HUDEP-2 (cell line): ENCODE data around the gene NME7.

Experiments used
- DNase-seq, 76 experiments: peaks; one replicate each; lab custom pipeline; 2025; ENCODE audit not compliant: unreplicated experiment in 76 of 76; lab: John Stamatoyannopoulos, UW

NME7 gene

DNA sequence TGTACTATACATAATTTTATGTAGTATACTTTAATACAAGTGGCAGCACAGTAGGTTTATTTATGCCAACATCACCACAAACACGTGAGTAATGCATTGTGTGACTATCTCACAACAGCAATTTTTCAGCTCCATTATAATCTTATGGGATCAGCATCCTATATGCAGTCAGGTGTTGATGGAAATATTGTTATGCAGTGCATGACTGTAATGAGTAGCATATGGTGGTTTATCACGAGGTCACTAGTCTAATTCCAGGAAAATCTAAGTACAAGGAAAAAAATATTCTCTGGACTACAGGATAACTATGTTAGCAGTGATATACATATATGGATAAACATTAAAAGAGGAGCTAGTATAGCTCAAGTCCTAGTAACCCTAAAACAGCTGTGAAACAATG is 192.1 kb downstream of the NME7 start:
- DNase-seq, result no peak

DNA sequence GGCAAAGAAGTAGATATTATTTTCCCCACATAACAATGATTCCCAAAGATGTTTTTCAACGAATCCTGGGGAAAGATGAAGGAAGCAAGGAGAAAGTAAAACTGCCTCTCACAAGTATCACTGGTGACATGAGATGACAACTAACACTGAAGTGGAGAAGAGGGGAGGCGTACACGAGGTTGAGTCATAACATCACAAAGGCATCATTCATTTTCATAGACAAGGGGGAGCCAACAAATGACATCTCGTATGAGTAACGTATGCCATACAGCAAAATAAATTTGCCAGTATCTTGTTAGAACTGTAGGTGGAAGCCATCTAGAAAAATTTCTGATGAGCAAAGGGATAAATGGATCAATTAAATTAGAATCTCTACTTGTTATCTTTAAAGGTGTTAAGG is 204.5 kb downstream of the NME7 start:
- no peak for DNase-seq

DNA sequence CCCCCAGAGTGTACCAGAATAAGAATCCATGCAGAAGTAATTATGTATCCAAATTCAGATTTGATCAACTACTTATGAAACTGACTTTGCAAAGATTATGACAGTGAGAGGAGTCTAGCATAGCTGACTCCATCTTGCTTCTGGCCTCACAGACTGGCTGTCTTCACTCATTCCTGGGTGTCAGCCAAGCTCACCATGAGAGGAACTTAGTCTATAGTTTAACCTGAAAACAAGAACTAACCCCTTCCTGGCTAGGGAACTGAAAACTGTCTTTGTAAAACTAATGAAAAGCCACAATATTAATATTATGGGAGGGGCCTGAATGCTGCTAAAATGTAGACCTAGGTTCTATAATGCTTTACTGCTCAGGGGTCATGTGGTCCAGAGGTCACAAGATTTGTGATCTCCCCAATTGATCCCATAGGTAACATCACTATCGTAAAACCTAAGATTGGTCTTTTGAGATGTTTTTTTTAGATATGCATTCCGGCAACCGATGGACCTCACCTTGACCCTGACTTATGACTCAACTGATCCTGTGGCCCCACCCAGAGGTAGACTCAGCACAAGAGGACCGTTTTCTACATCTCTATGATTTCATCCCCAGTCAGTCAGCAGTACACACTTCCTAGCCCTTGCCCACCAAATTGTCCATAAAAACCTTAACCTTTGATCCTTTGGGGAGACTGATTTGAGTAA is 206.0 kb downstream of the NME7 start:
- DNase-seq, result no peak

DNA sequence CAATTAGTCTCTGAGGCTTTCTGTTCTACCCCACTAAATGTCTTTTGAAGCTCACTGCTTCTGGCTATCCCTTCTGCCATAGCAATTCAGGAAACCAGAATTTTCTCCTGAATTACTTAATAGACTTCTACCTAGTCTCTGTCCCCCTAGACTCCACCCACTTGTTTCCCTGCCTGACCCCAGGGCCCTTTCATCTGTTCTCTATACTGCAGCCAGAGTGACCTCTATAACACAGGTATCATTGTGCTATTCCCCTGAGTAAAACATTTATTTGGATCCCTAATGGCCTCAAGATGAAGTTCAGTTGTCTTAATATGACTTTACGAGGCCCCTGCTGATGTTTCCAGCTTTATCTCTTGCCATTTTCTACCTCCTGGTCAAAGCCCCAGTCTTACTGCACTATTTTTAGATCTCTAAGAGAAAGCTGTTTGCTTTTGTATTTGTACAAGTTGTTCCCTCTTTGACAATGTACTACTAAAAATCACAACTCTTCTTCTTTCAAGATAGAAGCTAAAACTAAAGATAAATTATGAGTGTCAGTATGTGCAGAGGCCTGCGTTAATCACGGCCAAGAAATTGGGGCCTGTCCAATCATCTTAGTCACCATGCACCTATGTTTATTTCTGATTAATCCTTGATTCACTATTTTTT is 206.6 kb downstream of the NME7 start:
- DNase-seq, result no peak

DNA sequence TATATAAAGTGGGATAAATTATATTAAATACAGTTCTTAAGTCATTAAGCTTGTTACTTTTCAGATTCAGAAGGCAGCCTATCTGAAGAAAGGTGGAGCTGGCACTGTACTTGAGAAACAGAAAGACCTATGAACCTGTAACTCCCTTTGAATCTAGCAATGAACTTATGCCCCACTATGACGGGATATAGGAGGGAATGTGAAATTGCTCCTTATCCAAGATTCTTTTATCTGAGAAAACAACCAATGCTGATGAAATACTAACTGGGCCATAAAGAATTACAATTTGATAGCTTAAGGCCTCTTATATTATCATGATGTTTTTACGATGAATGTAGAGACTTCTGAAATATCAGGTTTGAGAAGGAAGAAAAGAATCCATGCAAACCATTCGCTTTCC is 211.0 kb downstream of the NME7 start:
- DNase-seq, result no peak

DNA sequence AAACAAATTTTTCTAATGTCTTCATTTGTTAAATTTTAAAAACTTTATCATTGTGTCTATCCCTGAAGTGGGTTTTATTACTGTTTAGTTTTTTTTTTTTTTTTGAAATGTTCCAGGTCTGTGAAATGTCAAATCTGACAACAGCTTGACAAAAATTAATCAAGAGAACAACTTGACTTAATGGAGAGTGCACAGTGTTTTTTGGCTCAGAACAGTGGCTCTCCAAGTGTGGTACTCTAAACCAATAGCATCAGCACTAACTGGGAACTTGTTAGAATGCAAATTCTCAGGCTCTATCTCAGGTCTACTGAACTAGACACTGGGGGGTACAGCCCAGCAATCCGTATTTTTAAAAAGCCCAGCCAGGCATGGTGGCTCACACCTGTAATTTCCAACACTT is 211.9 kb downstream of the NME7 start:
- no peak for DNase-seq

DNA sequence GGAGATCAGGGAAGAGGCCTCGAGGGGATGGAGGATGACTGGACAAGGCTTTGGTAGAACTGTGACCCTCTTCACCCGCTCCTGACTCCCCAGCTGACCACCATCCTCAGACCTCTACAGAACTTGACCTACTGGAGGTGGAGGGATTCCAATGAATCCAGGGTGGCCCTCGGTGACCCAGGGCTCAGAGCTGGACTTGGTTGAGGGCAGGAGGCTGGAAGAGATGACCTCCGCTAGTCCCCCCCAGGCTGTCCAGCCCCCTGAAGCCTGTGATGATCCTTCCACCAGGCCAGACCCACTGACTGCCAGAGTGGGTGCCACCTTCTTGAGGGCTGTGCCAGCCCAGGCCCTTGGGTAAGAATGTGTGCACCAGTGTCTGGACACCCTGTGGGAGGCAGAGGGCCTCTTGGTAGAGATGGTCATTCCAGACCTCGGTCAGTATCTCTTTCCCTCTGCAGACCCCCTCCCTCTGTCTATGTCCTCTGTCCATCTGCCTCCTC is 216.2 kb downstream of the NME7 start:
- DNase-seq, result no peak

DNA sequence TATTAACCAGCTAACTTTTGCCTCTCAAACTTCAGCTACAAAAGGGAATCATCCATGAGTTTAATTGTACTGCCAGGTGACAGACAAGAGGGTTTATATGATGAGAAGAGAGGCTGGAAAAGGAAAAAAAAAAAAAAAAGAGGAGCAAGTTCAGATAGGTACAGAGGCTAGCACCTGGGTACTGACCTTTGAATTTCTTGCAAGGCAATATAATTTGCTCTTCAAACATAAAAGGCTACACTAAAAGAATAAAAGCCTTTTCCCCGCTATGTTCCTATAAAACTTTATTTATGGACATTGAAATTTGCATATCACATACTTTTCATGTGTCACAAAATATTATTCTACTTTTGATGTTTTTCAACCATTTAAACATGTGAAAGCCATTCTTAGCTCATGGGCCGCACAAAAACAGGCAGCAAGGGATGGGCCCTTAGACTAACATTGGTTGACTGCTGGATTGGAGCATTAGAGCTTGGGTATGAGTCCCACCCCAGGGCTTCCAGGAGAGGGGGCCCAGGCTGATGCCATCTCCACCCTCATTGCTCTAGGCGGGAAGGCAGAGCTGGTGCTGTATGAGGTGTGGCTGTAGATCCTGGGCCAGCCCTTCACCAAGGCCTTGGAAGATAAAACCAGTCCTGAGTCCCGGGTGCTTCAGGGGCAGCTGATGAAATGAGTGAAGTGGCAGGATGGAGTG is 216.8 kb downstream of the NME7 start:
- DNase-seq, result no peak

DNA sequence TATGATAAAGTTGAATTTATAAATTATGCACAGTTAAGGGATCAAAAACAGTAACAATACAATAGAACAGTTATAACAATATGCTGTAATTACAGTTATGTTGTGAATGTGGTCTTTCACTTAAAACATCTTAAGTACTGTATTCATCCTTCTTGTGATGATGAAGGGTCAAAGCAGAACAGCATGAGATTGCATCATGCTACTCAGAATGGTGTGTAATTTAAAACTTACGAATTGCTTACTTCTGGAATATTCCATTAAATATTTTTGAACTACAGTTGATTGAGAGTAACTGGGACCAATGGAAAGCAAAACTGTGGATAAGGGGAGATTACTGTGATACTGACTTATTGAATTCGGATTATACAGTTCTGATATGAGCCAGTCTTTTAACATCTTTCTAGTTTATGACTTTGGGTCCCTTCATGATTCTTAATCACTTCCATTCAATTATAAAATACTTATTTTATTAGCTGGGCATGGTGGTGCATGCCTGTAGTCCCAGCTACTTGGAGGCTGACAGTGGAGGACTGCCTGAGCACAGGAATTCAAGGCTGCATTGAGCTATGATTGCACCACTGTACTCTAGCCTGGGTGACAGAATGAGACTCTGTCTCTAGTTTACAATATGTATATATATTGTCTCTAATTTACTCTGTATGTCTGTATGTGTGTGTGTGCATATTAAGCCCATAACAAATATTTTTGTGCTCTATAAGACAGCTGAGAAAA is 217.9 kb downstream of the NME7 start:
- no peak for DNase-seq

DNA sequence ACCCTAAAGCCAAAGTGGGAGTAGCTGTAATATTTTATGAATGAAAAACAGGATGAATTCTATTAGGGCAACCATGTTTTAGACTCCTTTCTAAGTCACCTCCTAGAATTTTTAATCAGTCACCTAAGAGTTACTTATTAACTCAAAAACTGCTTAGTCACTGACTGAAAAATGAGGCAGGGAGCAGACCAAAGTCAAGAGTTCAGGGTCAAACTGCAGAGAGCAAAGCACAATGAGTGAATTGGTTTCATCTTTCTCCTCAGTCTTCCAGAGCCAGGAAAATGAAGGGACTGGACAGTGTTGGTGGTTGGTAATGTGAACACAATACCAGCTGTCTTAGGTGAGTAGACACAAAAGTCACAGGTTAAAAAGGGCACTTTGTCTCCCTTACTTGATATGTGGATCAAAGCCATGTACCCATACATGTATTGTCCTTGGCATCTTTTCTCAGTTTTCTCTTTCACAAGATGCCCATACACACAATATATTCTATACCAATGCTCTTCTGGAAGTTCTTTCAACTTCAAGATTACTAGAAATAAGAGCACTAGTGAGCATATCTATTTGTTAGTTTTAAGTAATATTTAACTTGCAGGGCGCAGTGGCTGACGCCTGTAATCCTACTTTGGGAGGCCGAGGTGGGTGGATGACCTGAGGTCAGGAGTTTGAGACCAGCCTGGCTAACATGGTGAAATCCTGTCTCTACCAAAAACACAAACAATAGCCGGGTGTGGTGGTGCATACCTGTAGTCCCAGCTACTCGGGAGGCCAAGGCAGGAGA is 218.9 kb downstream of the NME7 start:
- DNase-seq, result no peak

DNA sequence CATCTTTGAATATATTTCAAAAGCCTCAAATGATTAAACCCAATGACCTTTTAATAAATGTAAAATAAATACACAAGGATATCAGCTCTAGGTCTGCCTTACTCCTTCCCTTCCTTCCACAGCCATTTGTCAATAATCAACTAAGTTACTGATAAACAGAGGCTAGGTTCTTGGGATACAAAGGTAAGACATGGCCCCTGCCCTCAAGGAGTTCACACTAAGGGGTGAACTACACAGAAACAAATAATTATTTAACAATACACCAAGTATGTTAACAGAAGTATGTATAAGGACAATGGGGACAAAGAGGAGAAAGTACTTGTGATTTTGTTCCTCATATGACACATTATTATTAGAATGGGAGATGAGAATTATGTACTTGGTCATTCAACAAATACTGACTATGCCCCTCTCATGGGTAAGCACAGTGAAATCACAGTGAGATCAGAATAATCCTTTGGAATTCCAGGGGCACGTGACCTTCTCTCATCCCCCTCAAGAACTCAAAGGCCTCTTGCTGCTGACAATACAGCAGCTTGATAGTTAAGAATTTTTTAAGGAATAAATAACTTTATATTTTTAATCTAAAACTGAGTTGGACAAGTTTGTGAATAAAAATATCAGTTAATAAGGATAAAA is 220.9 kb downstream of the NME7 start:
- no peak for DNase-seq

DNA sequence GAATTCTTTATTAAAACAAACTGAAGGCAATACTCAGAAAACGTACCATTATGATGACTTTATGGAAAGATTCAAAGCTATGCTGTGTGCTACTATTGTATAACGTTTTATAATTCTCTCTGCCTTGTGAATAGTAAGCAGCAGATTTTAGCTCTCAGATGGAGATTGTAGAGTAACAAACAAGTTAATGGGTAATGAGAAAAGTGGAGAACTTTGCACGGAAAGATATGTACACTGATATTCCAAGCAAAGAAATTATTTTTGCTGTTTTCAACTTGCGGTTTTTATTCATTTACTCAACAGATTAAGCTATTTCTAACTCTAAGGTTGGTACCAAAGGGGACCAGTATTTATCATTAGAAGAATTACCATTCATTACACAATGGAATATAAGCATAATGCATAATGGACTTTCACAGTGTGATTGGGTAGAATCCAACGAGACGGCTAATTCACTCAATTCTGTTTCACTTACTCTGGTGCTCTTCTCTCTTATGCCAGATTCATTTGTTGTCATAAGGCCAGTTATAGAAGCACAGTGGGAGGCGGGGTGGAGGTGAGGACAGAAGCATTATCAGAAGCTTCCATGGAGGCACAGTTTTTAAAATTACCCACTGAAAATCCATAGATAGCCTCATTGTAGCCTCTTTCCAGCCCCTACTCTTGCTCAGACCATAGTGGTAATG is 222.5 kb downstream of the NME7 start:
- DNase-seq, result no peak

DNA sequence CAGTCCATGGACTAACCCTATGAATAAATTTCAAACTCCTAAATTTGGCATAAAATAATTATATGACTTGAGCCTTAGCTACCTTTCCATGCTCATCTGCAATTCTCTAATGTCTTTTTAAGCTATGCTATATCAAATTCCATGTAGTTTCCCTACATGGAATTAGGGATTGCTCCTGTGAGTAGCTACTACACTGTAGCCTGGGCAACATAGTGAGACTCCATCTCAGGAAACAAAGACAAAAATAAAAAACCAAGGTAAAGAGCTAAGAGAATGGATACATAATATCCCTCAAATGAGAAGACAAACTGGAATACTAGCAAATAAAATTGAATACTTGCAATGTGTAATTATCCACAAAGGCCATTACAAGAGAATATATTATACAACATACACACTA is 223.6 kb downstream of the NME7 start:
- no peak for DNase-seq

DNA sequence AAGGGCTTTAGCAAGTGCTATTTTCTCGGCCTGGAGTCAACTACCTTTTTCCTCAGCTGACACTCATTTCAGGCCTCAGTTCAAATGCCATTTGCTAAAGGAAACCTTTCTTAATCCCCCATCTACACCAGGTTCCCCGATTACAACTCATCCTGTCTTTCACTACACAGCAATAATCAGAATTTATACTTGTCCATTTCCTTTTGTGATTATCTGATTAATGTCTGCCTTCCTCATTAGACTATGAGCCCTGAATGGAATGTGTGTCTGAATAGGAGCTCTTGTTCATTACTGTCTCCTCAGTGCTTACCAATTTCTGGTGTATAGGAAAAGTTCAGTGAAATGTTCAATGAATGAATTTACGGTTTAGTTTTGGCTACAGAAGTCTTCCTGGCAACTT is 224.3 kb downstream of the NME7 start:
- no peak for DNase-seq

DNA sequence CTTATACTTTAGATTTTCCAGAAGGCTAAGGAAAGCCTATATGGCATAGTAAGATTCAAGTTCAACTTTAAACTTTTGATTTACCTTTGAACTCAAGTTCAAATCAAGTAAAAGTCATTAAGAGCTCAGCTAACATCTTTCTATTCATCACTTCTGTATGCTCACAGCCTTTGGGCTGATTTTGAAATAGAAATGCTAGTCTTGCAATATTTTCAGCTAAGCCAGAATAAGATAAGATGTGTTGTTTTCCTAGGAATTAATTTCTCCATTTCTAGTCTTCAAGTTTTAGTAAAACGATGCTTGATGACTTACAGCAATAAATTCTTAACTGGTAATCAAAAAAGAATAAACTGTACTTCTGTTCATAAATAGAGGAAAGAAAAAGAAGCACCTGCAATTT is 225.5 kb downstream of the NME7 start:
- DNase-seq, result no peak

DNA sequence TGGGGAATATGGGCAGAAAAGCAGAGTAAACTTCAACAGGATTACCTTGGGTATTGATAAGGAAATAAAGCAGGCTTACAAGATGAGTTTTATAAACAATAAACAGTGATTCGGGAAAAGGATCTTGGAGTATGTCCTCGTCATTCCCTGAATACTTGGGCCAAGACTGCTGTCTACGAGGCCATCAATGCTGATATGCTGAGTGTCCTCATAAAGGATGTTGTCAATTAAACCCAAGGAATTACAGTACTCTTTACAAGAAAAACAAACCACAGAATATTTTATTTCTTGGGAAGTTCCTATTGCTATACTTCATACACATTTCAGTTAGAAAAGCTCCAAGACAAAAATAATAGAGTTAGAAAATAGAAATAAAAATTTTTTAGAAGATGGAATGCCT is 226.2 kb downstream of the NME7 start:
- no peak for DNase-seq

DNA sequence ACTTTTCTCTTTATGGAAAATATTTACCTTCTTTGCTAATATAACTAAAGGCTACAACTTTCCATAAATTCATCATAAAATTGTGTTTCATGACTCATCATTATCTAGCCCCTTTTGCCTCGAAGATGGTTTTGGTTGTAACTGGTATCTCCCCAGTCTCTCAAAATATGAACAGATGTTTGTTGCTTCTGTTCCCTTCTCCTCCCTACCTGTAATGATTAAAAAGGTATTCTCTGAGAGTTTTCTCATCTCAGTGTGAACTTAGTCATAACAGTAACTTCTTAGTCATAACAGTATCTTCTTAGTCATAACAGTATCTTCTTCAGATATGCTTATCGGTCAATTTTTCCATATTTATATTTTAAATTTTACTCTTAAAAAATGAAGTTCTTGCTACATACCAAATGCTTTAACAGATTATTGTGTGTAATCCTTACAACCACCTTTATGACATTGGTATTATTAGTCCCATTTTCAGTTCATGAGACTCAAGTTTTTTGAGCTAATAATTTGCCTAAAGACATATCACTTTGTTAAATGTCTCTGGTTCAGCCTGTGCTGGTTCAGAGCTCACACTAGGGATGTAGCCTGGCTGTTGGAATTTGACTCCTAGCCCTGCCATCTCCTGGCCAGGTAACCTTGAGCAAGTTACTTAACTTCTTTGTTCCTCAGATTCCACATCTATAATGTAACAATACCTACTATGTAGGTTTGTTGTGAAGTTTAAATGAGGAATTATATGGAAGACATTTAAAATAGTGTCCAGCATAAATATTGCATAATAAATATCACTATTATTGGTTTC is 228.5 kb downstream of the NME7 start:
- no peak for DNase-seq

DNA sequence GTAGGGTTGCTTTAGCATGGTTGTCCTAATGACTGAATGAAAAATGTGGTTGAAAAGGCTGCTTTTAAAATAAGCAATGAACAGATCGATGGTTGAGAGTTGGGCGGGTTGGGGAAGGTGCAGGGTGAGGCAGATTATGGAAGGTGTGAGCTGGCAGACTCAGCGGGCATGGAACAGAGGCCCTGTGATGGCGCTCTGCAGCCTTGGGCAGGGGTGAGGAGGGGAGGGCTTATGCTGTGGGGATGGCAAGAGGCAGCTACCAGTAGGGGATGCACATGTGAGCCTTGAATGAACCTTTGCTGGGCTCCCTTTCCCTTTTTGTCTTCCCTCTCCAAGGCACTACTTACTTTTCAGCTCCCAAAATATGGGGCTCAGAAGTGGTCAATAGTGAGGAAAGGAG is 230.2 kb downstream of the NME7 start:
- no peak for DNase-seq
